GM18517 (cell line): ENCODE data around the gene UPF3B.
"Not testable (repeated sequence)": the region's sequence is repeated elsewhere in the genome, so short reads cannot be mapped to it uniquely, and the experiment has no call there.

Source experiments
- ATAC-seq: cut with Tn5 transposase; IDR thresholded peaks from one replicate; pipeline ENCODE4 v1.9.1; 2021; ENCODE audit warnings: mild to moderate bottlenecking, moderate library complexity; ENCODE audit not compliant: unreplicated experiment

Gene UPF3B, protein sequence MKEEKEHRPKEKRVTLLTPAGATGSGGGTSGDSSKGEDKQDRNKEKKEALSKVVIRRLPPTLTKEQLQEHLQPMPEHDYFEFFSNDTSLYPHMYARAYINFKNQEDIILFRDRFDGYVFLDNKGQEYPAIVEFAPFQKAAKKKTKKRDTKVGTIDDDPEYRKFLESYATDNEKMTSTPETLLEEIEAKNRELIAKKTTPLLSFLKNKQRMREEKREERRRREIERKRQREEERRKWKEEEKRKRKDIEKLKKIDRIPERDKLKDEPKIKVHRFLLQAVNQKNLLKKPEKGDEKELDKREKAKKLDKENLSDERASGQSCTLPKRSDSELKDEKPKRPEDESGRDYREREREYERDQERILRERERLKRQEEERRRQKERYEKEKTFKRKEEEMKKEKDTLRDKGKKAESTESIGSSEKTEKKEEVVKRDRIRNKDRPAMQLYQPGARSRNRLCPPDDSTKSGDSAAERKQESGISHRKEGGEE

GRCh38 chrX:119852382-119853353 is at the start of gene UPF3B:
TSS of gene UPF3B (minus strand) at chrX:119852963. CDS start at chrX:119852928, 35 bp downstream.
- peak; percentile 96 for ATAC-seq

DNA sequence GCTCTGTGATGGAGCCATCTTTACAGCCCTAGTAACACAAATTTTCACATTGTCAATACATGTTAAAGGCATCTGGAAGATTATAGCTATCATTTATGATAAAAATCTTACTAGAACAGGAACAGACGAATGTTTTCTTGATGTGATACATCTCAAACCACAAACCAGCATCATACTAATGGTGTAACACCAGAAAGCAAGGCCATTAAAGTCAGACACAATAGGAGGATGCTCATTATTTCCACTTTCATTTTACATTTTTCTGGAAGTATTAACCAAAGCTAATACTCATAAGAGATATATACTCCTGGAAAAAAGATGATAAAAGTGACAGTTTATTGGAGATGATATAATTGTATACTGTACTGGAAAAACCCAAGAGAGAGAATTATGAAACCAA is 48.2 kb upstream of the UPF3B start:
- no peak for ATAC-seq

- ATAC-seq: no peak
Observed at GRCh38 chrX:119899125-119899524, 46.4 kb upstream of the UPF3B start.

DNA sequence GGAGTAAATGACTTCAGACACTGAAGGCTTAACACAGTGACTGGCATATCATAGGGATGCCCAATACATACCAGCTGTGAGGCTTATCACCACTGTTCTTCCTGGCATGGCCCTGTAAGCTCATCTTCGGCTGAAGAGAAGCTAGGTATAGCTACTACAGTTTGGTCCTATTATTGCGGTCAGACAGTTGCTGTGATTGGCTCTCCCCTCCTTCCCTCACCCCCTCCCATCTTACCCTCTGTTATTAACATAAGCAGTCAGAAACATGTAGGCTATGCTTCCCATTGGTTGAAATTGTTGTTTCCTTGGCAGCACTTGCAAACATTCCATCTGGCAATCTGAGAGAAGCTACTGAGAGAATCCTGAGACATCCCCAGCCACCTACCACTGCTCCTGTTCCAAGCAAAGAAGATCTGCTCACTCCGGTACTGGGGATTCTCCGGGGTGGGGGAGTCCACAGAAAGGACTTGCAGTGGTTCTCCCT is 43.1 kb upstream of the UPF3B start, which contains the start of gene AKAP14:
TSS of gene AKAP14 (plus strand) at position 51 of the 484 bp plus-strand sequence. CDS start 7,331 bp downstream, outside the sequence.
- no peak for ATAC-seq

DNA sequence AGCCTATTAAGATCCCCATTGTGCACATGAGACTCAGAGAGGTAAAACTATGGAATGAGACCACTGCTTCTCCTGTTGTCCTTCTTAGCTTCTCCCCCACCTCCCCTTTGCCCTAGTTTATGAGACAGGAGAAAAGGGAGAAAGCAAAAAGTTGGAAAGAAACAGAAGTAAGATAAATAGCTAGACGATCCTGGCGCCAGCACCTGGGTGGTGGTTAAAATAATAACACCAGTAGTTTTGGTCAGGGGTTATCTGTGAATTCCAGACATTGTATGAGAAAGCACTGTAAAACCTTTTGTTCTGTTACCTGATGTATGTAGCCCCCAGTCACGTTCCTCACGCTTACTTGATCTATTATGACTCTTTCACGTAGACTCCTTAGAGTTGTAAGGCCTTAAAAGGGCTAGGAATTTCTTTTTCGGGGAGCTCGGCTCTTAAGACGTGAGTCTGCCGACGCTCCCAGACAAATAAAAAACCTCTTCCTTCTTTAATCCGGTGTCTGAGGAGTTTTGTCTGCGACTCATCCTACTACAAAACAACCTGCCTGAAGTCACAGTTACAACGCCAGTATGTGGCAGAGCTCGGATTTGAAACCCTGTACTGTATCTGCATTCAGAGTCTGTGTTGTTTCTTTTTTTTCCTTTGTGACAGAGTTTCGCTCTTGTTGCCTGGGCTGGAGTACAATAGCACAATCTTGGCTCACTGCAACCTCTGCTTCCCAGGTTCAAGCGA is 39.4 kb upstream of the UPF3B start:
- not testable (repeated sequence) for ATAC-seq

GRCh38 chrX:119890626-119891025 is 37.9 kb upstream of the UPF3B start:
- not testable (repeated sequence) for ATAC-seq

- ATAC-seq: no peak
Observed at GRCh38 chrX:119887721-119888425, 35.1 kb upstream of the UPF3B start.

- no peak for ATAC-seq
Observed at GRCh38 chrX:119885554-119886428, 33.0 kb upstream of the UPF3B start.

DNA sequence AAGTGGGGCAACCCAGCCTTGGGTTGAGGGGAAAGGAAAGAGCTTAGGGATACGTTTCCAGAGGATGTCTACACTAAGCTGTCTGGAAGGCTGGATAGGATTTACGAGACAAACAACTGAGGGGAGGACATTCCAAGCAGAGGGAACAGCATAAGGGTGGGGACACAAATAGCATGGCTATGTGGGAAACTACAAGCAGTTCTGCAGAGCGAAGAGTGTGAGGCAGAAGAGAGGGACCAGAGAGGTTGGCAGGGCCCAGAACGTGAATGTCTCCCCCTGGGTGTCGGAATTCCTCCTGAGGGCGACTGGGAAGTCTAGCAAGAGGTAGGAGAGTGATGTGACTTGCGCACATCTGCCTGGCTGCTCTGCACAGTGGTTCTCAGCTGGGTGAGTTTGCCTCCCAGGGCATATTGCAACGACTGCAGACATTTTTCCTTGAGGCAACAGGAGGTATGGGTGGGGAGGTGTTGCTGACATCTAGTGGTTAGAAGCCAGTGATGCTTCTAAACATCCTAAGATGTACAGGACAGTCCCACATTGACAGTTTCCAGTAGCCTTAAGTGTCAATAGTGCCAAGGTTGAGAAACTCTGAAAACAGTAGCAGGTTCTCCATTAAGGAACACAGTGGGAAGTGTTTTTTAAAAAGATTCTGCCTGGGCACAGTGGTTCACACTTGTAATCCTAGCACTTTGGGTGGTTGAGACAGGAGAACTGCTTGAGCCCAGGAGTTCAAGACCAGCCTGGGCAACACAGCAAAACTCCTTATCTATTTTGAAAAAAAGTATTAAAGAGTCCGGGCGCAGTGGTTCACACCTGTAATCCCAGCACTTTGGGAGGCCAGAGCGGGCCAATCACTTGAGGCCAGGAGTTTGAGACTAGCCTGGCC is 28.0 kb upstream of the UPF3B start:
- ATAC-seq: peak; percentile 75

DNA sequence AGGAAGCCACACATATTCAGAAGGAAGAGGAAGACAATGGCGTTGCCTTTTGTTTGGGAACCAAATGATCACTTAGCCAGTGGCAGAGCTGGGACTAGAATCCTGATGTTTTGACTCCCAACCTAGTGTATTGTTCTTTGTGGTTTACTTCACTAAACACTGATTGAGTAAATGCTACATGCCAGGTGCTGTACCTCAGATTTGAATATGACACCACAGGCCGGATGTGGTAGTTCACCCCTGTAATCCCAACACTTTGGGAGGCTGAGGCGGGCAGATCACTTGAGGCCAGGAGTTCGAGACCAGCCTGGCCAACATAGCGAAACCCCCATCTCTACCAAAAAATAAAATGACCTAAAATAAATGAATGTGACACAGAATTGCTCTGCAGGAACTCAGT is 27.3 kb upstream of the UPF3B start:
- no peak for ATAC-seq

DNA sequence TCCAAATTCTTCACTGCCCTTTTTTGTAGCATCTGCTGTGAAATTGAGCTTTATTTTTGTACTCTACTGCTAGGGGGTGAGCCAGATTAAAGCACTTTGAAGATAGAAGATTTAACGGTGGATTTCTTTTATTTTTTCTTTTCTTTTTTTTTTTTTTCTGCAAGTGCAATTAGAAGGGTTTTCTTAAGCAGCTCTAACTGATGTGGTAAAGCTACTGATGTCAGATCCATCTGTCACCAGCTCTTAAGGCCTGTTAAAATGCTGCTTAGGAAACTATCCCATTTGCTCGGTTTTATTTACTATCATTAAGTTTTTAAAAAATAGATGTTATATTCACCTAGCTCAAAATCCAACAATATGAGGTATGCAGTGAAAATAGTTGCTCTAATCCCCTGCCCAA is 26.0 kb upstream of the UPF3B start:
- no peak for ATAC-seq

DNA sequence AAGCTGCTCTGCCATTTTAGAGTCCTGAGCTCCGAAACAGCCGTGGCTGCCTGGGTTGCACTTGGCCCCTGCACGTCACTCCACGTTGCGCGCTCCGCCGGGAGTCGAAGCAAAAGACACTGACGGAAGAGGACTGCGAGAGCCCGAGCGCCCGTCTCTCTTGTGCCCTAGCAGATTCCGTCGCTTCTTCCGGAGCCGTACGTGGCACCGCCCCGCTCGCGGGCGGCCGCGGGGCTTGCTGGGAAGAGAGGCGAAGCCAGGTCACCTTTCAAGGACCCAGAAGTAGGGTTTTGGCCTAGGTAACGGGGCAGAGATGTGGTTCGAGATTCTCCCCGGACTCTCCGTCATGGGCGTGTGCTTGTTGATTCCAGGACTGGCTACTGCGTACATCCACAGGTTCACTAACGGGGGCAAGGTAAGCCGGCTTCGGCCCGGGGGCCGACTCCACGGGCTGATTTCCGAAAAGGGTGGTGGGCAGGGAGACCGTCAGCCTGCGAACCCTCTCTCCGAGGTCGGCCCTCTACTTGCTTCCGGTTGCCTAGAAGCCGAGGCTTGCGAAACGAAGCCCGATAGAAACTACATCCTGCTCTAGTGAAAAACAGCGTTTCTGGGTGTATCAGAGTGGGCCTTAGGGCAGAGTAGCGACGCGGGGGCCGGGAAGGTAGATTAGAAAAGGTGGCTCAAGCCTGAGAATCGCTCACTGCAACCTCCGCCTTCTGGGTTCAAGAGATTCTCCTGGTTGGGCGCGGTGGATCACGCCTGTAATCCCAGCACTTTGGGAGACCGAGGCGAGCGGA is 19.0 kb upstream of the UPF3B start, which contains the start of the genes NDUFA1 and RNF113A:
TSS of gene NDUFA1 (plus strand) at position 234 of the 797 bp plus-strand sequence. CDS start at position 314, 80 bp downstream.
TSS of gene RNF113A (minus strand) at position 135 of the 797 bp plus-strand sequence. CDS start at position 15, 120 bp downstream.
- ATAC-seq: peak; percentile 90

- peak; percentile 44 for ATAC-seq
Observed at GRCh38 chrX:119871245-119871598, 18.5 kb upstream of the UPF3B start.

- ATAC-seq: no peak
Observed at GRCh38 chrX:119870626-119871131, 17.9 kb upstream of the UPF3B start.

DNA sequence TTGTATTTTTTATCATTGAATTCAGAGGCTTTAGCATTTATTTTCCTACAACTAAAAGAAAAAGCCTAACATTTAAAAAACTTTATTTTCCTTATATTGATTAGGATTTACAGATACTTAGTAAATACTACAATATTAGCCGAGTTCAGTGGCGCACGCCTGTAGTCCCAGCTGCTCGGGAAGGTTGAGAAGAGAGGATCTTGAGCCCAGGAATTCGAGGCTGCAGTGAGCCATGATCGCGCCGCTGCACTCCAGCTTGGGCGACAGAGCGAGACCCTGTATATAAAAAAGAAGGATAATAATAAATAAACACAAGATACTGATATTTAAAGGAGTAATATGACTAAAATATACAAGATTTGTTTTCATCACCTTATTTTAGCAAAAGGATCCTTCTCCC is 681 bp upstream of the UPF3B start:
- ATAC-seq: no peak

- ATAC-seq: no peak
Observed at GRCh38 chrX:119833905-119834304, 18.9 kb downstream of the UPF3B start.

GRCh38 chrX:119828446-119828845 is 24.3 kb downstream of the UPF3B start:
- no peak for ATAC-seq
